A549 treated with ZK216348 at 1 μM for 4 hours (cell line): ENCODE data around the gene C15orf62. TPM values are rescaled to one million over a fixed set of nuclear protein-coding genes. Genes with fewer than 3 reads are reported as not detected.

ENCODE experiments used
- total RNA-seq: library from RNA; stranded (reverse); fragments of 200-300 nt; extraction: Qiagen RNA extraction; gene quantifications from 5 replicates; pipeline ENCODE4 v1.2.3, GENCODE V29; 2022; ENCODE audit warnings: low read depth

Gene C15orf62
- 0.06 to 0.16 TPM (median 0.10 TPM) in 4 of 5 replicates, not detected in the other for total RNA-seq

GRCh38 chr15:40769274-40770146 is at the start of gene C15orf62:
Gene C15orf62, plus strand, starts transcription at chr15:40769980. Its CDS starts 516 bp downstream, at chr15:40770496.

GRCh38 chr15:40754883-40755811 is 14.6 kb upstream of the C15orf62 start, which contains the start of gene RMDN3:
Gene RMDN3, minus strand, starts transcription at chr15:40755254. Its CDS starts 471 bp downstream, at chr15:40754783.

GRCh38 chr15:40763801-40764628 is 5.8 kb upstream of the C15orf62 start, which contains the start of gene GCHFR:
Gene GCHFR, plus strand, starts transcription at chr15:40764068. Its CDS starts 113 bp downstream, at chr15:40764181.

GRCh38 chr15:40807028-40807887 is 37.5 kb downstream of the C15orf62 start, which contains the start of the genes DNAJC17 and ZFYVE19:
Gene DNAJC17, minus strand, starts transcription at chr15:40807473. Its CDS starts 27 bp downstream, at chr15:40807446.
Gene ZFYVE19, plus strand, starts transcription at chr15:40807089. Its CDS starts 501 bp downstream, at chr15:40807590.

Other genes starting within 250 kb of the C15orf62 start
- 14.5 to 27.4 TPM (median 16.9 TPM) in 5 replicates for gene CCDC32, start 204.9 kb upstream of the C15orf62 start, total RNA-seq
- 13.2 to 16.3 TPM (median 15.1 TPM) in 5 replicates for gene RPUSD2, start 200.7 kb upstream of the C15orf62 start, total RNA-seq
- 3.8 to 8.3 TPM (median 6.8 TPM) in 5 replicates for gene KNL1, start 175.7 kb upstream of the C15orf62 start, total RNA-seq
- 17.8 to 23.9 TPM (median 18.4 TPM) in 5 replicates for gene RAD51, start 74.8 kb upstream of the C15orf62 start, total RNA-seq
- 19.7 to 24.4 TPM (median 23.3 TPM) in 5 replicates for gene RMDN3, start 14.7 kb upstream of the C15orf62 start, total RNA-seq
- 5.7 to 8.8 TPM (median 7.0 TPM) in 5 replicates for gene GCHFR, start 5.9 kb upstream of the C15orf62 start, total RNA-seq
- gene ZFYVE19, start 37.1 kb downstream of the C15orf62 start, total RNA-seq = 11.6 to 20.5 TPM (median 16.4 TPM) in 5 replicates
- gene DNAJC17, start 37.5 kb downstream of the C15orf62 start, total RNA-seq = 21.9 to 31.5 TPM (median 24.8 TPM) in 5 replicates
- gene PPP1R14D, start 58.7 kb downstream of the C15orf62 start, total RNA-seq = 0.24 to 0.41 TPM in 2 of 5 replicates, not detected in the others
- gene SPINT1, start 74.1 kb downstream of the C15orf62 start, total RNA-seq = 0.66 to 1.5 TPM (median 1.1 TPM) in 5 replicates
- 4.7 to 6.1 TPM (median 5.1 TPM) in 5 replicates for gene RHOV, start 104.3 kb downstream of the C15orf62 start, total RNA-seq
- gene VPS18, start 124.5 kb downstream of the C15orf62 start, total RNA-seq = 14.9 to 26.0 TPM (median 23.0 TPM) in 5 replicates
- gene DLL4, start 159.4 kb downstream of the C15orf62 start, total RNA-seq = 0.84 to 1.2 TPM (median 1.1 TPM) in 5 replicates
- 4.3 to 8.5 TPM (median 6.2 TPM) in 5 replicates for gene CHAC1, start 183.5 kb downstream of the C15orf62 start, total RNA-seq